Adrenal gland (tissue), 12 donors: ENCODE data around the gene AUTS2. TPM values are rescaled to one million over a fixed set of nuclear protein-coding genes. Genes with fewer than 3 reads are reported as not detected.

Experiments used
- DNase-seq, 7 donors: peaks; one replicate each; pipeline ENCODE4 v3.0.0-alpha.2; 2019 to 2020
- H3K27ac ChIP-seq, 5 donors: fragments of 200-600 bp; sonication (generic) in 4 of 5; 1 replicate in 3 of 5; 2 replicates in 2 of 5; pipeline versions ENCODE4 v1.5.1 to v1.8.0; 2016 to 2020; ENCODE audit warnings: mild to moderate bottlenecking in 1 of 5
- H3K27me3 ChIP-seq: fragments of 200-600 bp; 2 replicates; pipeline ENCODE4 v1.8.0; 2021
- H3K36me3 ChIP-seq, 2 donors: fragments of 200-600 bp; replicated peaks in 1 of 2; 1 replicate in 1 of 2; 2 replicates in 1 of 2; pipeline versions ENCODE4 v1.5.1 to v1.8.0; 2018 to 2022
- H3K4me1 ChIP-seq, 2 donors: fragments of 200-600 bp; replicated peaks in 1 of 2; 1 replicate in 1 of 2; 2 replicates in 1 of 2; pipeline versions ENCODE4 v1.5.1 to v1.8.0; 2018 to 2021
- H3K4me3 ChIP-seq, 4 donors: fragments of 200-600 bp; sonication (generic) in 3 of 4; one replicate each; pipeline ENCODE4 v1.5.1; 2016 to 2018
- H3K9me3 ChIP-seq, 3 donors: fragments of 200-600 bp; sonication (generic) in 1 of 3; replicated peaks in 1 of 3; 1 replicate in 2 of 3; 2 replicates in 1 of 3; pipeline versions ENCODE4 v1.5.1 to v1.8.0; 2016 to 2021
- POLR2A ChIP-seq, 2 donors: fragments of 450-650 bp; IDR thresholded peaks; one replicate each; pipeline ENCODE4 v1.6.1; 2017; ENCODE audit warnings: antibody characterized with exemption in 2 of 2, mild to moderate bottlenecking in 2 of 2, moderate library complexity in 1 of 2
- WGBS, 4 donors: extraction: QIAGEN DNeasy Blood & Tissue Kit in 2 of 4; methylation state at CpG; one replicate each; pipeline versions ENCODE4 v1.1.5 to v1.1.7; 2013 to 2017; 5-methylcytosine and 5-hydroxymethylcytosine counted together
- intact Hi-C, 2 donors: fragments of 100-400 bp; cut with DNase I; formaldehyde crosslinking; loops; one replicate each; pipeline versions ENCODE4 v1.14.1 to v1.15.0; 2022 to 2023
- polyA plus RNA-seq, 3 donors: library from polyadenylated mRNA; stranded (reverse); fragments of 200-250 nt in 2 of 3; fragments of 350-450 nt in 1 of 3; fragmentation: Illumina TruSeq in 1 of 3; extraction: RNeasy Lipid Tissue Mini Kit (QIAGEN cat#74804) in 1 of 3; gene quantifications; one replicate each; pipeline ENCODE4 v1.2.3, GENCODE V29; 2013 to 2014
- total RNA-seq, 9 donors: library from RNA; depleted of rRNA in 4 of 9; stranded (reverse); fragments of >200 nt in 4 of 9; fragments of 120-200 nt in 1 of 9; fragmentation: NEBNext Ultra II Directional in 1 of 9; extraction: Animal tissue kit (Norgen Biotek cat#: 25700) in 1 of 9; gene quantifications; one replicate each; pipeline versions ENCODE4 v1.1.0 to v1.2.4, GENCODE V29; 2013 to 2023
- TF ChIP-seq, protein P1 (sequence below), 6 experiments: fragments of 450-650 bp in 4 of 6; fragments of 200-600 bp in 2 of 6; sonication (generic) in 1 of 6; IDR thresholded peaks; 1 replicate in 5 of 6; 2 replicates in 1 of 6; pipeline versions ENCODE4 v1.5.1 to v1.8.0; 2016 to 2021; ENCODE audit warnings: antibody characterized with exemption in 6 of 6, mild to moderate bottlenecking in 2 of 6, moderate library complexity in 1 of 6
- donor health status: healthy with polysubstance abuse.
- donor health status: Bipolar disorder and iron deficiency.
- donor health status: DM: yes; HTN: yes; CAD: no.
- donor health status: DM: no; HTN: no; CAD: no.
- donor health status: DM: no; HTN: no; CAD: no.
- donor health status: DM: yes; HTN: yes; CAD: no.

AUTS2 gene
- total and polyA plus RNA-seq, 12 donors = 6.4 to 44.0 (median 15.2) TPM

DNA sequence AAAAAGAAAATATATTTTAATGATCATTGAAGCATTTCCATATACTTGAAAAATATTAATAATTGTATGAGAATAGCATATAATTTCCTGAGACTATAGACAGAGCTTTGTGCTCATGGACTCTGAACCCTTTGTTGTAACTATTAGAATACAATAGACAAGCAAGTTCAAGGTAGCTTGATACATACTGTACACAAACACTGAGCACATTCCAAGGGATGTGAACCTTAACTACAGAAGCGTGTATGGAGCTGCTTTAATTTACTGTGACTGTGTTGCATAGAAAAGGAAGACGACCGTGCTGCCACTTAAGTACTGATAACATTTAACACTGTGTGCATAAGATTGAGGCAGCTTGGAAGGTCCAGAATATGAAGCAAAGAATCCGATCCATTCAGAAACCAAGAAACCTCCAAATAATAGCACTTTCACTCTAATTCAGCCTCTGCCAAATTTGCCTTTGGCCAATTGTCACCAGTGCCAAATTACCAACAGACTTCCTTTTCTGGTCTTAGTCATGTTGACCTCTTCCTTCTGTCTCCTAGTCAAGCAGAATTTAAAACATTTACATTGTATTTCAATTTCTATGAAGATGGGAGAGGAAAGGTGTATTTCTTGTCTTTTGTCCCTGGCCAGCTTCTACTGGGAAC, 967.6 kb downstream of the AUTS2 start:
- 78 to 89% (median 87%) methylated on average over 4 of the region's 4 CpGs for WGBS, 4 donors
- DNase-seq = no peak
- Histone ChIP-seq H3K27me3 (peaks cover 10% of the 10 kb centered on the region), H3K4me3 (no peak overlapping the region), H3K4me1 (peaks cover 10 to 17% of the 10 kb centered on the region in 2 donors), H3K27ac (no peak overlapping the region), H3K36me3 (no peaks in the 10 kb centered on the region), H3K9me3 (no peaks in the 10 kb centered on the region)
- TF ChIP-seq POLR2A (IDR thresholded peaks at IDR 0.05) = no peak
- TF ChIP-seq, protein P1, sequence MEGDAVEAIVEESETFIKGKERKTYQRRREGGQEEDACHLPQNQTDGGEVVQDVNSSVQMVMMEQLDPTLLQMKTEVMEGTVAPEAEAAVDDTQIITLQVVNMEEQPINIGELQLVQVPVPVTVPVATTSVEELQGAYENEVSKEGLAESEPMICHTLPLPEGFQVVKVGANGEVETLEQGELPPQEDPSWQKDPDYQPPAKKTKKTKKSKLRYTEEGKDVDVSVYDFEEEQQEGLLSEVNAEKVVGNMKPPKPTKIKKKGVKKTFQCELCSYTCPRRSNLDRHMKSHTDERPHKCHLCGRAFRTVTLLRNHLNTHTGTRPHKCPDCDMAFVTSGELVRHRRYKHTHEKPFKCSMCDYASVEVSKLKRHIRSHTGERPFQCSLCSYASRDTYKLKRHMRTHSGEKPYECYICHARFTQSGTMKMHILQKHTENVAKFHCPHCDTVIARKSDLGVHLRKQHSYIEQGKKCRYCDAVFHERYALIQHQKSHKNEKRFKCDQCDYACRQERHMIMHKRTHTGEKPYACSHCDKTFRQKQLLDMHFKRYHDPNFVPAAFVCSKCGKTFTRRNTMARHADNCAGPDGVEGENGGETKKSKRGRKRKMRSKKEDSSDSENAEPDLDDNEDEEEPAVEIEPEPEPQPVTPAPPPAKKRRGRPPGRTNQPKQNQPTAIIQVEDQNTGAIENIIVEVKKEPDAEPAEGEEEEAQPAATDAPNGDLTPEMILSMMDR (IDR thresholded peaks at IDR 0.05) = no peak
- intact Hi-C loops = no loop called here

DNA sequence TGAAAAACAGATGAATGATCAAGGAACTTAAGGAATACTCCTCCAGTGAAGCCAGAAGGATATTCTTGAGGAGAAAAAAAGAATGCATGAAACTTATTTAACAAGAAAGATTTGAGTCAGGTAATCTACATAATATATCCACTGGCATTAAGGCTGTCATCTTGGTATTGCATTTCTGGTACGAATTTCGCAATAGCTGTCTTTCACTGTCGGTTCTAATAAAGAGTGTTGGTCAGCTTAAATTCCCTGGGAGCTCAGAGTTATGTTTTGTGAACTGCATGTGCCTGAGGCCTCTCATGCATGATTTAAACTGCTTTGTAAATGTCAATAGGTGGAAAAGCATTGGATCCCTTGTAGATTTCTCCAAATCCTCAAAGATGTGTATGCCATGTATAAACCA, 968.4 kb downstream of the AUTS2 start:
- no peaks in the 10 kb centered on the region for H3K9me3 ChIP-seq
- no peak overlapping the region for H3K4me3 ChIP-seq
- H3K4me1 ChIP-seq = peaks cover 10 to 17% of the 10 kb centered on the region in 2 donors
- peaks cover 10% of the 10 kb centered on the region for H3K27me3 ChIP-seq
- TF ChIP-seq POLR2A (IDR thresholded peaks at IDR 0.05) = no peak
- TF ChIP-seq, protein P1 (IDR thresholded peaks at IDR 0.05) = no peak
- H3K36me3 ChIP-seq = no peaks in the 10 kb centered on the region
- 77 to 83% (median 81%) methylated on average over 3 of the region's 3 CpGs for WGBS, 4 donors
- DNase-seq = no peak
- no peak overlapping the region for H3K27ac ChIP-seq
- intact Hi-C loops = no loop called here

DNA sequence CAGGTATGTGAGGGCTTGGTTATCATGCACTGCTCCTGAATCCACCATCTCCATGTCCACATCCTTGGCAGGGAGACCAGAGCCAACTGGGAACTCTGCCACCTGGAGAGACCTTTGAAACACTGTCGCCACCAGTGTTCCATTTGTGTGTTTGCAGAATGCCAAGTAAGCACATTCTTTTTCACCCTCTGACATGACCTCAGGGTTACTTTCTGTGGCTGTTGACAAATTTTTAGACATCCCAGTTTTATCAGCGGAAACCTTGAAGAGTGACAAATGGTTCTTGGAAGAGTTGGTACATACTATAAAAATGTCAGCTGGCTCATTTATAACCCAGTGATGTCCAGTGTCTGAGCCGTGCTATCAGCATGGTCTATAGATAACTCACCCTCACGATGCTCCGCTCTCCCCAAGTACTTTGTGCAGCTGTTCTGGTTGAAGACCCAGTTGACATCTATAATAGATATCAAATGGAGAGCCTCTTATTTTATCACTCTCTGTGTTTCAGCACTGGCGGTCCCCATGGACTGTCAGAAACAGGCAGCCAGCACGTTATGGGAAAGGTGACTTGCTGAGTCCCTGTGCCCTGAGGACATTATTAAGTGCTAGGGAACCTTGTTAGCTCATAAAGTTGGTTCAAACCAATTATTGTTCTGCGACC, 970.5 kb downstream of the AUTS2 start:
- peak; percentile 61 to 89 (median 80) for DNase-seq
- Histone ChIP-seq H3K27me3 (peaks cover 5% of the 10 kb centered on the region), H3K36me3 (no peaks in the 10 kb centered on the region), H3K9me3 (no peaks in the 10 kb centered on the region), H3K4me1 (peaks cover 10 to 17% of the 10 kb centered on the region in 2 donors), H3K27ac (peak overlapping the region in 1 of 5 donors; percentile 17), H3K4me3 (no peak overlapping the region)
- intact Hi-C loops = no loop called here
- WGBS, 4 donors = 34 to 48% (median 36%) methylated on average over 8 of the region's 8 CpGs
- TF ChIP-seq, protein P1 (IDR thresholded peaks at IDR 0.05) = no peak
- no peak for TF ChIP-seq POLR2A (IDR thresholded peaks at IDR 0.05)

GRCh38 chr7:70569335-70569819, 971.1 kb downstream of the AUTS2 start:
- Histone ChIP-seq H3K9me3 (no peaks in the 10 kb centered on the region), H3K36me3 (no peaks in the 10 kb centered on the region), H3K4me1 (peaks cover 10 to 17% of the 10 kb centered on the region in 2 donors), H3K4me3 (no peak overlapping the region), H3K27me3 (peaks cover 5% of the 10 kb centered on the region), H3K27ac (peak overlapping the region in 1 of 5 donors; percentile 17)
- TF ChIP-seq POLR2A (IDR thresholded peaks at IDR 0.05) = no peak
- TF ChIP-seq, protein P1 (IDR thresholded peaks at IDR 0.05) = no peak
- intact Hi-C loops = no loop called here
- 53 to 71% (median 62%) methylated on average over 4 of the region's 4 CpGs for WGBS, 4 donors
- DNase-seq = peak in 5 of 7 donors; percentile 18 to 61 (median 30)
